ENCODE data around the gene MAPT.

Gene MAPT

DNA sequence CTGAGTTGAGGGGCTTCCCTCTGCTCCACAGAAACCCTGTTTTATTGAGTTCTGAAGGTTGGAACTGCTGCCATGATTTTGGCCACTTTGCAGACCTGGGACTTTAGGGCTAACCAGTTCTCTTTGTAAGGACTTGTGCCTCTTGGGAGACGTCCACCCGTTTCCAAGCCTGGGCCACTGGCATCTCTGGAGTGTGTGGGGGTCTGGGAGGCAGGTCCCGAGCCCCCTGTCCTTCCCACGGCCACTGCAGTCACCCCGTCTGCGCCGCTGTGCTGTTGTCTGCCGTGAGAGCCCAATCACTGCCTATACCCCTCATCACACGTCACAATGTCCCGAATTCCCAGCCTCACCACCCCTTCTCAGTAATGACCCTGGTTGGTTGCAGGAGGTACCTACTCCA is 130.7 kb downstream of the MAPT start:
- H3K36me3 ChIP-seq (ENCODE audit: control insufficient read depth, low read length), result peaks cover 19% of the 10 kb centered on the region; the same call in 1 of the 2 replicates
- no peaks in the 10 kb centered on the region for H4K20me1 ChIP-seq (ENCODE audit: control insufficient read depth, insufficient read depth, low read depth, low read length)
- H3K27me3 ChIP-seq (ENCODE audit: control insufficient read depth, low read length), result no peaks in the 10 kb centered on the region
- H3K9me3 ChIP-seq (ENCODE audit: control insufficient read depth, insufficient read depth, low read length), result no peaks in the 10 kb centered on the region
- H3K79me2 ChIP-seq (ENCODE audit: control insufficient read depth, low read length), result no peaks in the 10 kb centered on the region
- H3K27ac ChIP-seq (ENCODE audit: low read depth, low read length), result no peak overlapping the region
- no peaks in the 10 kb centered on the region for H3F3A ChIP-seq (ENCODE audit: control insufficient read depth, insufficient read depth)
- no peak overlapping the region for H3K4me2 ChIP-seq (ENCODE audit: low read length)
- no peaks in the 10 kb centered on the region for H3K9me2 ChIP-seq (replicated peaks; ENCODE audit: control insufficient read depth, low read length)
- H3K4me3 ChIP-seq (ENCODE audit: low read length), result no peak overlapping the region
- H3K4me1 ChIP-seq (ENCODE audit: control insufficient read depth, low read length), result peaks cover 14% of the 10 kb centered on the region; the same call in 1 of the 2 replicates
- no peak for TF ChIP-seq EZH2phosphoT487 (IDR thresholded peaks at IDR 0.05; ENCODE audit: borderline replicate concordance, low read length)
- TF ChIP-seq, protein P1, sequence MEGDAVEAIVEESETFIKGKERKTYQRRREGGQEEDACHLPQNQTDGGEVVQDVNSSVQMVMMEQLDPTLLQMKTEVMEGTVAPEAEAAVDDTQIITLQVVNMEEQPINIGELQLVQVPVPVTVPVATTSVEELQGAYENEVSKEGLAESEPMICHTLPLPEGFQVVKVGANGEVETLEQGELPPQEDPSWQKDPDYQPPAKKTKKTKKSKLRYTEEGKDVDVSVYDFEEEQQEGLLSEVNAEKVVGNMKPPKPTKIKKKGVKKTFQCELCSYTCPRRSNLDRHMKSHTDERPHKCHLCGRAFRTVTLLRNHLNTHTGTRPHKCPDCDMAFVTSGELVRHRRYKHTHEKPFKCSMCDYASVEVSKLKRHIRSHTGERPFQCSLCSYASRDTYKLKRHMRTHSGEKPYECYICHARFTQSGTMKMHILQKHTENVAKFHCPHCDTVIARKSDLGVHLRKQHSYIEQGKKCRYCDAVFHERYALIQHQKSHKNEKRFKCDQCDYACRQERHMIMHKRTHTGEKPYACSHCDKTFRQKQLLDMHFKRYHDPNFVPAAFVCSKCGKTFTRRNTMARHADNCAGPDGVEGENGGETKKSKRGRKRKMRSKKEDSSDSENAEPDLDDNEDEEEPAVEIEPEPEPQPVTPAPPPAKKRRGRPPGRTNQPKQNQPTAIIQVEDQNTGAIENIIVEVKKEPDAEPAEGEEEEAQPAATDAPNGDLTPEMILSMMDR (IDR thresholded peaks at IDR 0.05; ENCODE audit: low read depth, low read length, poor library complexity, severe bottlenecking), result no peak

DNA sequence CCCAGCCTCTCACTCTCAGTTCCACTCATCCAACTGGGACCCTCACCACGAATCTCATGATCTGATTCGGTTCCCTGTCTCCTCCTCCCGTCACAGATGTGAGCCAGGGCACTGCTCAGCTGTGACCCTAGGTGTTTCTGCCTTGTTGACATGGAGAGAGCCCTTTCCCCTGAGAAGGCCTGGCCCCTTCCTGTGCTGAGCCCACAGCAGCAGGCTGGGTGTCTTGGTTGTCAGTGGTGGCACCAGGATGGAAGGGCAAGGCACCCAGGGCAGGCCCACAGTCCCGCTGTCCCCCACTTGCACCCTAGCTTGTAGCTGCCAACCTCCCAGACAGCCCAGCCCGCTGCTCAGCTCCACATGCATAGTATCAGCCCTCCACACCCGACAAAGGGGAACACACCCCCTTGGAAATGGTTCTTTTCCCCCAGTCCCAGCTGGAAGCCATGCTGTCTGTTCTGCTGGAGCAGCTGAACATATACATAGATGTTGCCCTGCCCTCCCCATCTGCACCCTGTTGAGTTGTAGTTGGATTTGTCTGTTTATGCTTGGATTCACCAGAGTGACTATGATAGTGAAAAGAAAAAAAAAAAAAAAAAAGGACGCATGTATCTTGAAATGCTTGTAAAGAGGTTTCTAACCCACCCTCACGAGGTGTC is 131.3 kb downstream of the MAPT start:
- no peak overlapping the region for H3K4me2 ChIP-seq (ENCODE audit: low read length)
- no peaks in the 10 kb centered on the region for H4K20me1 ChIP-seq (ENCODE audit: control insufficient read depth, insufficient read depth, low read depth, low read length)
- H3K4me1 ChIP-seq (ENCODE audit: control insufficient read depth, low read length), result peaks cover 14% of the 10 kb centered on the region; the same call in 1 of the 2 replicates
- no peak for TF ChIP-seq EZH2phosphoT487 (IDR thresholded peaks at IDR 0.05; ENCODE audit: borderline replicate concordance, low read length)
- TF ChIP-seq, protein P1 (IDR thresholded peaks at IDR 0.05; ENCODE audit: low read depth, low read length, poor library complexity, severe bottlenecking), result no peak
- no peaks in the 10 kb centered on the region for H3F3A ChIP-seq (ENCODE audit: control insufficient read depth, insufficient read depth)
- H3K27me3 ChIP-seq (ENCODE audit: control insufficient read depth, low read length), result no peaks in the 10 kb centered on the region
- no peaks in the 10 kb centered on the region for H3K79me2 ChIP-seq (ENCODE audit: control insufficient read depth, low read length)
- peaks cover 24% of the 10 kb centered on the region; the same call in 1 of the 2 replicates for H3K36me3 ChIP-seq (ENCODE audit: control insufficient read depth, low read length)
- no peak overlapping the region for H3K4me3 ChIP-seq (ENCODE audit: low read length)
- H3K9me2 ChIP-seq (replicated peaks; ENCODE audit: control insufficient read depth, low read length), result no peaks in the 10 kb centered on the region
- H3K9me3 ChIP-seq (ENCODE audit: control insufficient read depth, insufficient read depth, low read length), result no peaks in the 10 kb centered on the region
- H3K27ac ChIP-seq (ENCODE audit: low read depth, low read length), result no peak overlapping the region

DNA sequence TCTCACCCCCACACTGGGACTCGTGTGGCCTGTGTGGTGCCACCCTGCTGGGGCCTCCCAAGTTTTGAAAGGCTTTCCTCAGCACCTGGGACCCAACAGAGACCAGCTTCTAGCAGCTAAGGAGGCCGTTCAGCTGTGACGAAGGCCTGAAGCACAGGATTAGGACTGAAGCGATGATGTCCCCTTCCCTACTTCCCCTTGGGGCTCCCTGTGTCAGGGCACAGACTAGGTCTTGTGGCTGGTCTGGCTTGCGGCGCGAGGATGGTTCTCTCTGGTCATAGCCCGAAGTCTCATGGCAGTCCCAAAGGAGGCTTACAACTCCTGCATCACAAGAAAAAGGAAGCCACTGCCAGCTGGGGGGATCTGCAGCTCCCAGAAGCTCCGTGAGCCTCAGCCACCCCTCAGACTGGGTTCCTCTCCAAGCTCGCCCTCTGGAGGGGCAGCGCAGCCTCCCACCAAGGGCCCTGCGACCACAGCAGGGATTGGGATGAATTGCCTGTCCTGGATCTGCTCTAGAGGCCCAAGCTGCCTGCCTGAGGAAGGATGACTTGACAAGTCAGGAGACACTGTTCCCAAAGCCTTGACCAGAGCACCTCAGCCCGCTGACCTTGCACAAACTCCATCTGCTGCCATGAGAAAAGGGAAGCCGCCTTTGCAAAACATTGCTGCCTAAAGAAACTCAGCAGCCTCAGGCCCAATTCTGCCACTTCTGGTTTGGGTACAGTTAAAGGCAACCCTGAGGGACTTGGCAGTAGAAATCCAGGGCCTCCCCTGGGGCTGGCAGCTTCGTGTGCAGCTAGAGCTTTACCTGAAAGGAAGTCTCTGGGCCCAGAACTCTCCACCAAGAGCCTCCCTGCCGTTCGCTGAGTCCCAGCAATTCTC is 132.1 kb downstream of the MAPT start:
- Histone ChIP-seq H3K27me3 (ENCODE audit: control insufficient read depth, low read length) (no peaks in the 10 kb centered on the region), H3K27ac (ENCODE audit: low read depth, low read length) (no peak overlapping the region), H3K9me2 (replicated peaks; ENCODE audit: control insufficient read depth, low read length) (no peaks in the 10 kb centered on the region), H3K79me2 (ENCODE audit: control insufficient read depth, low read length) (no peaks in the 10 kb centered on the region), H3K4me1 (ENCODE audit: control insufficient read depth, low read length) (peaks cover 14% of the 10 kb centered on the region; the same call in 1 of the 2 replicates), H3K4me2 (ENCODE audit: low read length) (no peak overlapping the region), H4K20me1 (ENCODE audit: control insufficient read depth, insufficient read depth, low read depth, low read length) (no peaks in the 10 kb centered on the region), H3F3A (ENCODE audit: control insufficient read depth, insufficient read depth) (no peaks in the 10 kb centered on the region), H3K9me3 (ENCODE audit: control insufficient read depth, insufficient read depth, low read length) (no peaks in the 10 kb centered on the region), H3K36me3 (ENCODE audit: control insufficient read depth, low read length) (peaks cover 31% of the 10 kb centered on the region), H3K4me3 (ENCODE audit: low read length) (no peak overlapping the region)
- TF ChIP-seq, protein P1 (IDR thresholded peaks at IDR 0.05; ENCODE audit: low read depth, low read length, poor library complexity, severe bottlenecking), result no peak
- TF ChIP-seq EZH2phosphoT487 (IDR thresholded peaks at IDR 0.05; ENCODE audit: borderline replicate concordance, low read length), result no peak
